Activated naive CD8-positive, alpha-beta T cell (primary cell): Measurements from ENCODE around the gene CEP57.
A peak's percentile ranks its signal among the peaks of the same experiment; 100 is the strongest.
"Not testable (repeated sequence)": the region's sequence is repeated elsewhere in the genome, so short reads cannot be mapped to it uniquely, and the experiment has no call there.

Experiments
- H3K27ac Mint-ChIP-seq: one replicate; pipeline ENCODE4 v1.8.0; 2021; ENCODE audit warnings: mixed read lengths
- H3K27me3 Mint-ChIP-seq: one replicate; pipeline ENCODE4 v1.8.0; 2021; ENCODE audit warnings: mixed read lengths
- H3K36me3 Mint-ChIP-seq: one replicate; pipeline ENCODE4 v1.8.0; 2021; ENCODE audit warnings: mixed read lengths
- H3K4me1 Mint-ChIP-seq: one replicate; pipeline ENCODE4 v1.8.0; 2021; ENCODE audit warnings: low read depth, mixed read lengths
- H3K4me3 Mint-ChIP-seq: one replicate; pipeline ENCODE4 v1.8.0; 2021; ENCODE audit warnings: mild to moderate bottlenecking, mixed read lengths
- H3K9me3 Mint-ChIP-seq: one replicate; pipeline ENCODE4 v1.8.0; 2021; ENCODE audit warnings: low read depth, mixed read lengths

Gene CEP57

DNA sequence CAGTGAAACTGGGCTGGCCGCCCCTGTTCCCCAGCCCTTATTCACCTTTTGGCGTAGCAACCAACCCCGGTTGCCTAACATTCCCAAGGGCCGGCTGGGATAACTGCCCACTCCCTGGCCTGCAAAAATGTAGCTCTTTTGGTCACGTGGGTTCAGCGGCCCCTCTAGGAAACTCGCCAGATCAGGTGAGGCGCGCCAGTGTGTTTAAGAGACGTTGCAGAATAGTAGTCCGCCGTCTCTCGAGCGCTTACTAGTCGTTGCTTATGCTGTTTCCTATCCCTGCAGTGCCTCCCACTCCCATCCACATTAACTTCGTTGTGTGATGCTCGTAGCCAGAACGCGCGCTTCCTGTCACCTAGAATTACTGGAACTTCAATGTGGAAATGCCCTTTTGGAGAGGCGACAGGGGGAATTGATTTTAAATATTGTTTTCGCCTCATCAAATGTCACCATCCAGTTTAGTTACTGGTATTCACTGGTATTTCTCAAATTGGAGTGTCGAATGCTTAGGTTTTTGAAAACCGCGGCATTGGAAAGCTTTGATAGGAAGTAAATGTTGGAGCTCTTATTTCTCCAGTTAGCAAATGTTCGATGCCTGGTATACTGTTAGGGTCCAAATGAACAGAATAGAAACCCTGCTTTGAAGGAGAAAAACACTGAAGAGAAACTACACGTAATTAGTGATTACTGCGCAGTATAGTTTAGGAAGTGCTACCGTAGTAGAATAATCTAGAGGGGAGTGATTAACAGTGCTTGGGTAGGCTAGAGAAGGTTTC lies 823 bp downstream of the CEP57 start:
- peaks cover 61% of the 10 kb centered on the region for H3K4me1 Mint-ChIP-seq
- H3K27me3 Mint-ChIP-seq: no peaks in the 10 kb centered on the region
- H3K4me3 Mint-ChIP-seq: peak overlapping the region; percentile 99
- peaks cover 5% of the 10 kb centered on the region for H3K36me3 Mint-ChIP-seq
- H3K9me3 Mint-ChIP-seq: no peaks in the 10 kb centered on the region
- H3K27ac Mint-ChIP-seq: peak overlapping the region; percentile 100

GRCh38 chr11:95791709-95792033 lies 1.4 kb downstream of the CEP57 start:
- Mint-ChIP-seq H3K4me3 (peak overlapping the region; percentile 99), H3K27ac (peak overlapping the region; percentile 100)

DNA sequence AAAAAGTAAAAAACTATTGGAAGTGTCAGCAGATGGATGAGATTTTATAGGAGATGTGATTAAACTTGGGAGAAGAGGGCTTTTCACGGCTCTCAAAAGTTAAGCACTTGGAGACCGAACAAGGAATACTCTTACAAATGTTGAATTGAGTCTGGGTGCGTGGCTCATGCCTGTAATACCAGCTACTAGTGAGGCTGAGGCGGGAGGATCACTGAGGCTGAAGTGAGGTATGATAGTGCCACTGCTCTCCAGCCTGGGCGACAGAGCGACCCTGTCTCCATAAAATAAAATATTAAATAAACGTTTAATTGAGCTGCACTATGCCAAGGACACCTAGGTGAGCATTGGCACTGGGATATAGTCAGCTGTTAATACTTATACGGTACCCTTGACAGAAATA lies 1.9 kb downstream of the CEP57 start:
- Mint-ChIP-seq H3K9me3 (no peaks in the 10 kb centered on the region), H3K27ac (peak overlapping the region; percentile 100), H3K27me3 (no peaks in the 10 kb centered on the region), H3K4me3 (peak overlapping the region; percentile 99), H3K4me1 (peaks cover 61% of the 10 kb centered on the region), H3K36me3 (peaks cover 5% of the 10 kb centered on the region)

More at GRCh38 chr11:95791709-95792033, 1.4 kb downstream of the CEP57 start:
- no peaks in the 10 kb centered on the region for H3K27me3 Mint-ChIP-seq
- H3K4me1 Mint-ChIP-seq: peaks cover 60% of the 10 kb centered on the region
- H3K9me3 Mint-ChIP-seq: no peaks in the 10 kb centered on the region
- H3K36me3 Mint-ChIP-seq: peaks cover 5% of the 10 kb centered on the region

GRCh38 chr11:95792700-95793099 lies 2.4 kb downstream of the CEP57 start:
- Mint-ChIP-seq H3K4me3 (peak overlapping the region; percentile 36), H3K4me1 (peaks cover 61% of the 10 kb centered on the region), H3K27me3 (no peaks in the 10 kb centered on the region), H3K9me3 (no peaks in the 10 kb centered on the region), H3K36me3 (peaks cover 5% of the 10 kb centered on the region), H3K27ac (no peak overlapping the region)

- Mint-ChIP-seq H3K4me1 (peaks cover 60% of the 10 kb centered on the region), H3K9me3 (no peaks in the 10 kb centered on the region), H3K4me3 (peak overlapping the region; percentile 36), H3K36me3 (peaks cover 5% of the 10 kb centered on the region), H3K27ac (no peak overlapping the region), H3K27me3 (no peaks in the 10 kb centered on the region)
These were observed 2.8 kb downstream of the CEP57 start for GRCh38 chr11:95793116-95793515.

DNA sequence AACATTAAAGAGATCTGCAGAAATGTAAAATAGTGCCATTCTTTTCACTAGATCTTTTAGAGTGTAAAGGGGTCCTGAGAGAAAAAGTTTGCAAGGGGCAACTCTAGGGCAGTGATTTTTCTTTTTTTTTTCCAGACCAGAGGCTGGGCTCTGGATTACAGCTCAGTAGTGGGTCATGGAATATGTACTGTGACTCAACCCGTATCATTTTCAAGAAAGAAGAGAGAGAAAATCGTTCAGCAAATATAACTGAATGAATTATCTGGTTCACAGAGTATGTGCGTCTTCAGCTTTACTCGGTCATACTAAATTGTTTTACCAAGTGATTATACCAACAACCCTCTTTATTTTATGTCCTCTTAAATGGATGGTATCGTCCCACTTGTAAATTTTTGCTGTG lies 3.8 kb downstream of the CEP57 start:
- Mint-ChIP-seq H3K27me3 (no peaks in the 10 kb centered on the region), H3K4me3 (peak overlapping the region; percentile 24), H3K4me1 (peaks cover 59% of the 10 kb centered on the region), H3K9me3 (no peaks in the 10 kb centered on the region), H3K27ac (no peak overlapping the region), H3K36me3 (peaks cover 6% of the 10 kb centered on the region)

- Mint-ChIP-seq H3K27ac (no peak overlapping the region), H3K9me3 (no peaks in the 10 kb centered on the region), H3K4me1 (peaks cover 67% of the 10 kb centered on the region), H3K36me3 (peaks cover 14% of the 10 kb centered on the region), H3K27me3 (no peaks in the 10 kb centered on the region), H3K4me3 (no peak overlapping the region)
These were observed 5.5 kb downstream of the CEP57 start for GRCh38 chr11:95795627-95796295.

- Mint-ChIP-seq H3K4me3 (no peak overlapping the region), H3K36me3 (peaks cover 15% of the 10 kb centered on the region), H3K9me3 (no peaks in the 10 kb centered on the region), H3K4me1 (peaks cover 62% of the 10 kb centered on the region), H3K27me3 (no peaks in the 10 kb centered on the region), H3K27ac (no peak overlapping the region)
These were observed 6.2 kb downstream of the CEP57 start for GRCh38 chr11:95796501-95796900.

- Mint-ChIP-seq H3K27ac (no peak overlapping the region), H3K27me3 (no peaks in the 10 kb centered on the region), H3K36me3 (peaks cover 23% of the 10 kb centered on the region), H3K4me3 (no peak overlapping the region), H3K4me1 (peaks cover 35% of the 10 kb centered on the region), H3K9me3 (no peaks in the 10 kb centered on the region)
These were observed 9.2 kb downstream of the CEP57 start for GRCh38 chr11:95799546-95799945.

GRCh38 chr11:95800438-95800837 lies 10.1 kb downstream of the CEP57 start:
- Mint-ChIP-seq H3K27me3 (no peaks in the 10 kb centered on the region), H3K4me1 (peaks cover 27% of the 10 kb centered on the region), H3K27ac (no peak overlapping the region), H3K36me3 (peaks cover 23% of the 10 kb centered on the region), H3K4me3 (no peak overlapping the region), H3K9me3 (no peaks in the 10 kb centered on the region)

GRCh38 chr11:95802806-95803205 lies 12.5 kb downstream of the CEP57 start:
- Mint-ChIP-seq H3K4me3 (no peak overlapping the region), H3K9me3 (no peaks in the 10 kb centered on the region), H3K36me3 (peaks cover 24% of the 10 kb centered on the region), H3K27me3 (no peaks in the 10 kb centered on the region), H3K4me1 (peaks cover 16% of the 10 kb centered on the region), H3K27ac (peak overlapping the region; percentile 30)

- Mint-ChIP-seq H3K27ac (no peak overlapping the region), H3K27me3 (no peaks in the 10 kb centered on the region), H3K9me3 (no peaks in the 10 kb centered on the region), H3K36me3 (peaks cover 24% of the 10 kb centered on the region), H3K4me1 (peaks cover 11% of the 10 kb centered on the region), H3K4me3 (no peak overlapping the region)
These were observed 13.7 kb downstream of the CEP57 start for GRCh38 chr11:95803973-95804372.

- no peak overlapping the region for H3K4me3 Mint-ChIP-seq
- H3K27me3 Mint-ChIP-seq: no peaks in the 10 kb centered on the region
- no peak overlapping the region for H3K27ac Mint-ChIP-seq
- H3K36me3 Mint-ChIP-seq: peaks cover 15% of the 10 kb centered on the region
- peaks cover 6% of the 10 kb centered on the region for H3K9me3 Mint-ChIP-seq
- peaks cover 2% of the 10 kb centered on the region for H3K4me1 Mint-ChIP-seq
These were observed 15.6 kb downstream of the CEP57 start for GRCh38 chr11:95805869-95806268.

DNA sequence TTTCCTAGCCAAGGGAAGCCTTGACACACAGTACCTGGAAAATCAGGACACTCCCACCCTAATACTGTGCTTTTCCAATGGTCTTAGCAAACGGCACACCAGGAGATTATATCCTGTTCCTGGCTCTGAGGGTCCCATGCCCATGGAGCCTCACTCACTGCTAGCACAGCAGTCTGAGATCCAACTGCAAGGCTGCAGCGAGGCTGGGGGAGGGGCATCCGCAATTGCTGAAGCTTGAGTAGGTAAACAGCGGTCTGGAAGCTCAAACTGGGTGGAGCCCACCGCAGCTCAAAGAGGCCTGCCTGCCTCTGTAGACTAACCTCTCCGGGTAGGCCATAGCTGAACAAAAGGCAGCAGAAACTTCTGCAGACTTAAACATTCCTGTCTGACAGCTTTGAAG lies 16.2 kb downstream of the CEP57 start:
- H3K4me3 Mint-ChIP-seq, H3K27me3 Mint-ChIP-seq, H3K4me1 Mint-ChIP-seq, H3K27ac Mint-ChIP-seq, H3K9me3 Mint-ChIP-seq: not testable (repeated sequence)
- peaks cover 14% of the 10 kb centered on the region for H3K36me3 Mint-ChIP-seq

DNA sequence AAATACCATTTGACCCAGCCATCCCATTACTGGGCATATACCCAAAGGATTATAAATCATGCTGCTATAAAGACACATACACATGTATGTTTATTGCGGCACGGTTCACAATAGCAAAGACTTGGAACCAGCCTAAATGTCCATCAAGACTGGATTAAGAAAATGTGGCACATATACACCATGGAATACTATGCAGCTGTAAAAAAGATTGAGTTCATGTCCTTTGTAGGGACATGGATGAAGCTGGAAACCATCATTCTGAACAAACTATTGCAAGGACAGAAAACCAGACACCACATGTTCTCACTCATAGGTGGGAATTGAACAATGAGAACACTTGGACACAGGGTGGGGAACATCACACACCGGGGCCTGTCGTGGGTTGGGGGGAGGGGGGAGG lies 20.8 kb downstream of the CEP57 start:
- not testable (repeated sequence) for H3K4me3 Mint-ChIP-seq, H3K4me1 Mint-ChIP-seq, H3K9me3 Mint-ChIP-seq, H3K27me3 Mint-ChIP-seq, H3K27ac Mint-ChIP-seq, H3K36me3 Mint-ChIP-seq

- Mint-ChIP-seq H3K27ac (no peak overlapping the region), H3K36me3 (peaks cover 3% of the 10 kb centered on the region)
These were observed 25.7 kb downstream of the CEP57 start for GRCh38 chr11:95816037-95816436.

More at GRCh38 chr11:95816037-95816436, 25.7 kb downstream of the CEP57 start:
- H3K9me3 Mint-ChIP-seq: no peaks in the 10 kb centered on the region
- no peak overlapping the region for H3K4me3 Mint-ChIP-seq
- H3K4me1 Mint-ChIP-seq: peaks cover 2% of the 10 kb centered on the region
- H3K27me3 Mint-ChIP-seq: no peaks in the 10 kb centered on the region
